Stimulated activated memory B cell treated with anti-CD40 and anti-IgM and Interleukin-4, amounts not matched to agents 10 μg/mL and 1 μg/mL and 100 μg/mL, for 72 hours (primary cell): ENCODE data around the gene TMIGD2.
"Not testable (repeated sequence)": the region's sequence is repeated elsewhere in the genome, so short reads cannot be mapped to it uniquely, and the experiment has no call there.

Experiments
- ATAC-seq: fragments of 150-1000 bp; cut with Tn5 transposase; 2 replicates; pipeline ENCODE4 v1.10.0; 2021
- H3K27ac Mint-ChIP-seq: one replicate; pipeline ENCODE4 v1.8.0; 2022; ENCODE audit warnings: mild to moderate bottlenecking, mixed read lengths
- H3K27me3 Mint-ChIP-seq: one replicate; pipeline ENCODE4 v1.8.0; 2022; ENCODE audit warnings: mixed read lengths
- H3K36me3 Mint-ChIP-seq: one replicate; pipeline ENCODE4 v1.8.0; 2022; ENCODE audit warnings: mixed read lengths
- H3K4me1 Mint-ChIP-seq: one replicate; pipeline ENCODE4 v1.8.0; 2022; ENCODE audit warnings: mixed read lengths
- H3K4me3 Mint-ChIP-seq: one replicate; pipeline ENCODE4 v1.8.0; 2022; ENCODE audit warnings: mild to moderate bottlenecking, moderate library complexity, mixed read lengths
- H3K9me3 Mint-ChIP-seq: one replicate; pipeline ENCODE4 v1.8.0; 2022; ENCODE audit warnings: mixed read lengths

TMIGD2 gene

DNA sequence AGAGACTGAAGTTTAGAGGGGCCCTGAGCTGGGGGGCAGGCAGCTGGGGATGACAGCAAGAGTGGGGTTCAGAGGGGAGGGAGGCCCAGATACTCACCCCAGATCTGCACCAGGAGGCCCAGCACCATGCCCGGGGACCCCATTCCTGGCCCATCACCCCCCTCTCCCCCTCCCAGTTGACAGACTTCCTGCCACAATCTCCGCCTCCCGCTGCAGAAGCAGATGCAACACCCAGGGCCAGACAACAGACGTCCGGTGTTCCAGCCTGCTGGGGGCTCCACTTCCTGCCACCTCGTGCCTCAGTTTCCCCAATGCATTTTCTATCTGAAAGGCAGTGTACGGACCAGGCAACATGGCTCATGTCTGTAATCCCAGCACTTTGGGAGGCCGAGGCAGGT is at the start of gene TMIGD2:
TSS of gene TMIGD2 (minus strand) at position 147 of the 398 bp plus-strand sequence. CDS start at position 143, 4 bp downstream.
- ATAC-seq, result no peak
- H3K9me3 Mint-ChIP-seq, result no peaks in the 10 kb centered on the region
- H3K4me1 Mint-ChIP-seq, result peaks cover 6% of the 10 kb centered on the region
- H3K27ac Mint-ChIP-seq, result no peak within 1 kb of the TSS
- H3K4me3 Mint-ChIP-seq, result no peak within 1 kb of the TSS
- no peaks in the 10 kb centered on the region for H3K36me3 Mint-ChIP-seq
- peaks cover 43% of the 10 kb centered on the region for H3K27me3 Mint-ChIP-seq

DNA sequence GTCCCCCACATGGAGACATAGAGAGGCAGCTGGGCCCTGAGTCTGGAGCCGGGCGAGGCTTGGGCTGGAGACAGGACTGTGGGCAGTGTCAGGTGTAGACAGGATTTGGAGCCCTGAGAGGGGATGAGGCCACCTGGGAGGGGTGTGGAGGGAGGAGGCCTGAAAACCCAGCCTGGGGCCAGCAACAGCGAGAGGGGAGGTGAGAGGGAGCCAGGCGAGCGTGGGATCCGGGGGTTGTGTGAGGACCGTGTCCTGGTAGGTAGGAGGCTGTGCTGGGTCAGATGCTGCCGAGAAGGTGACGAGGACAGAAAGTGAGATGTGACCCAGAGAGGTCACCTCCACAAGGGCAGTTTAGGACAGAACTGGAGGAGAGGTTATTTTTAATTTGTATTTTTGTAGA is 48.5 kb upstream of the TMIGD2 start:
- Mint-ChIP-seq H3K4me1 (peaks cover 10% of the 10 kb centered on the region), H3K36me3 (peaks cover 54% of the 10 kb centered on the region), H3K27ac (peak overlapping the region; percentile 60)

DNA sequence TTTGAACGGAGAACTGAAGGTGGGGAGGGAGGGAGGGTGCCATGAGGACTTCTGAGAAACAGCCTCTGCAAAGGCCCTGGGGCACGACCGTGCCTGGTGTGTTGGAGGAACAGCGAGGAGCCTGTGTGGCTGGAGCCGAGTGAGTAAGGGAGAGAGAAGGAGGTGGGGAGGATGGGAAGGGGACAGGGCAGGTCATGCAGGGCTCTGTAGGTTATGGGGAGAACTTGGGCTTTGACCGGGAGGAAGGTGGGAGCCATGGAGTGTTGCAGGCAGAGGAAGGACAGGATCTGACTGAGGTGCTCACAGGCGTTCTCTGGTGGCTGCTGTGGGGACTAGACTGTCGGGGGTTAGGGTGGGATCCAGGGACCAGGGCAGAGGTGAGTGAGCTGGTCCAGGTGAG is 47.9 kb upstream of the TMIGD2 start:
- no peak for ATAC-seq
- Mint-ChIP-seq H3K27me3 (no peaks in the 10 kb centered on the region), H3K9me3 (no peaks in the 10 kb centered on the region), H3K36me3 (peaks cover 60% of the 10 kb centered on the region), H3K4me3 (no peak overlapping the region), H3K27ac (peak overlapping the region; percentile 60), H3K4me1 (peaks cover 16% of the 10 kb centered on the region)

More for the DNA sequence above, 48.5 kb upstream of the TMIGD2 start:
- Mint-ChIP-seq H3K27me3 (no peaks in the 10 kb centered on the region), H3K9me3 (no peaks in the 10 kb centered on the region), H3K4me3 (no peak overlapping the region)
- no peak for ATAC-seq

DNA sequence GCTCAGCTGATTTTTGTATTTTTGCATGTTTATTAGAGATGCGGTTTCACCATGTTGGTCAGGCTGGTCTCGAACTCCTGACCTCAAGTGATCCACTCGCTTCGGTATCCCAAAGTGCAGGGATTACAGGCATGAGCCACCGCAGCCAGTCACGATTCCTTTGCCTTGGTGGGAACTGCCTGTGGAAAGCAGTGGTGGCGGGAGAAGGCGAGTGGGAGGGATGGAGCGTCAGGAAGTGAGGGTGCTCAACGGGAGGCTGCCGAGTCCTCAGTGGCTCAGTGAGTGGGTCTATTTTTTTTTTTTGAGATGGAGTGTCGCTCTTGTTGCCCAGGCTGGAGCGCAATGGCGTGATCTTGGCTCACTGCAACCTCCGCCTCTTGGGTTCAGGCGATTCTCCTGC is 47.0 kb upstream of the TMIGD2 start:
- H3K9me3 Mint-ChIP-seq, H3K27me3 Mint-ChIP-seq, H3K27ac Mint-ChIP-seq, ATAC-seq, H3K4me3 Mint-ChIP-seq: not testable (repeated sequence)
- peaks cover 17% of the 10 kb centered on the region for H3K4me1 Mint-ChIP-seq
- peaks cover 55% of the 10 kb centered on the region for H3K36me3 Mint-ChIP-seq

DNA sequence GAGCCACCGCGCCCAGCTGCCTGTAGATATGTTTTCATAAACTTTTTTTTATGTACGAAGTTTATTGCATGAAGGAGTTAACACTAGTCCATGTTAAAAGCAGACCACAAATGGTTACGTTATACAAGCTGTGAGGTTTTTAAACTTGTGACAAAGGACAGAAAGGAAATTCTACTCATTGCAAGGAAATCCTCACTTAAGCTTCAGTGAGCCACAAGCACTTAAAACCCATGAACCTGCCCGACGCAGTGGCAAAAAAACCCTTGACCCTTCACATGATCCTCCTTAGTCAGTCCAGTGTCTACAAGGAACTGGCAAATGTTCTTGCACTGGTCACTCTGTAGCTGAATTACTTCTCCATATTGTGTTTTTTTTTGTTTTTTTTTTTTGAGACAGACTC is 45.3 kb upstream of the TMIGD2 start:
- Mint-ChIP-seq H3K4me3 (no peak overlapping the region), H3K4me1 (peaks cover 19% of the 10 kb centered on the region), H3K36me3 (peaks cover 43% of the 10 kb centered on the region), H3K9me3 (no peaks in the 10 kb centered on the region), H3K27ac (no peak overlapping the region), H3K27me3 (no peaks in the 10 kb centered on the region)
- ATAC-seq, result no peak

- no peak for ATAC-seq
- Mint-ChIP-seq H3K4me3 (no peak overlapping the region), H3K36me3 (peaks cover 41% of the 10 kb centered on the region), H3K27me3 (no peaks in the 10 kb centered on the region), H3K27ac (no peak overlapping the region), H3K4me1 (peaks cover 25% of the 10 kb centered on the region), H3K9me3 (no peaks in the 10 kb centered on the region)
Measured at GRCh38 chr19:4346020-4346383, 43.8 kb upstream of the TMIGD2 start.

DNA sequence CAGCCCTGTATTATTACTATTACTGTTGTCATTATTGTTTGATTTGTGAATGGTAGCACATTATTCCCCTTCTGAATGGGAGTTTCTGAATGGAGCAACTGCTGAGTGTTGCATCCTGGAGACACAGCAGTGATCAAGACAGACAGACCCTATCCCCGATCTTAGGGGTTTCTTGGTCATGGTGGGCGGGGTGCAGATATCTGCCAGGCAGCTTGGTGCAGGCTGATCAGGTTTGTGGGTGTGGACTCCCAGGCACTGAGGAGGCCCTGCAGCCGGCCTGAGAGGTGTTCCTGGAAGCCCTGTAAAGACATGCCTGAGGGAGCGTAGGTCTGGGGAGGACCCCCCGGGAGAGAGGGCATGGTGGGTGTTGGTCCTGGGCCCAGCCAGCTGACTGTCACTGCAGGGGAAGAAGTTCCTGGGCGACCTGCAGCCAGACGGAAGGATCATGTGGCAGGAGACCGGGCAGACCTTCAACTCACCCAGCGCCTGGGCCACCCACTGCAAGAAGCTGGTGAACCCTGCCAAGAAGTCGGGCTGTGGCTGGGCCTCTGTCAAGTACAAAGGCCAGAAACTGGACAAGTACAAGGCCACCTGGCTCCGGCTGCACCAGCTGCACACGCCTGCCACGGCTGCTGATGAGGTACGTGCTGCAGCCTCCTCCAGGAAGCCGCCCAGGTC is 43.3 kb upstream of the TMIGD2 start:
- Mint-ChIP-seq H3K27me3 (no peaks in the 10 kb centered on the region), H3K36me3 (peaks cover 37% of the 10 kb centered on the region), H3K27ac (no peak overlapping the region), H3K4me3 (no peak overlapping the region), H3K4me1 (peaks cover 25% of the 10 kb centered on the region), H3K9me3 (no peaks in the 10 kb centered on the region)
- no peak for ATAC-seq

DNA sequence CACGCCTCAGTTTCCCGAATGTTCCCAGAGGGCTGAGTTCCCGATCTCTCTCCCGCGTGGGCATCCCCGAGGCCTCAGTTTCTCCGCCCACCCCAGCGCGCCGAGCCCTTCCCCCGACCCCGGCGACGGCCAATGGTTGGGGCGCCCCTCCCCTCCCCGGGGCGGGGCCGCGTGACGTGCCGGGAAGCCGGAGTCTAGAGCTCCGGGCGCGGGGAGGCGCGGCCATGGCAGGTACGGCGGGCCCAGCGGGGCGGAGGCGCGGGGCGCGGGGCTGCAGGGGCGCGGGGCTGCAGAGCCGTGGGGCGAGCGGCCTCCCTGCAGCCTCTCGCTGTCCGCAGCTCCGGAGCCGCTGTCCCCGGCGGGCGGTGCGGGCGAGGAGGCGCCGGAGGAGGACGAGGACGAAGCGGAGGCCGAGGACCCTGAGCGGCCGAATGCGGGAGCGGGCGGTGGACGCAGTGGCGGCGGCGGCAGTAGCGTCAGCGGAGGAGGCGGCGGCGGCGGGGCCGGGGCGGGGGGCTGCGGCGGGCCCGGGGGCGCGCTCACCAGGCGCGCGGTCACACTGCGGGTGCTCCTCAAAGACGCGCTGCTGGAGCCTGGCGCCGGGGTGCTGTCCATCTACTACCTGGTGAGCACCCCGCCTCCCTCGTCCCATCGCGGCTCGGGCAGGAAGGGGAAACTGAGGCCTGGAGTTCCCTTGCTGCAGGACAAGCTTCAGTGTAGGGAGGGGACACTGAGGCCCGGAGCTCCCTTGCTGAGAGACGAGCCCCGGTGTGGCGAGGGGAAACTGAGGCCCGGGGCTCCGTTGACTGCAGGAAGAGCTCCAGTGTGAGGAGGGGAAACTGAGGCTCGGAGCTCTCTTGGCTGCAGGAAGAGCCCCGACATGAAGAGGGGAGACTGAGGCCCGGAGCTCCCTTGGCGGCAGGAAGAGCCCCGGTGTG is 41.5 kb upstream of the TMIGD2 start, which contains the start of gene MPND:
TSS of gene MPND (plus strand) at position 193 of the 938 bp plus-strand sequence. CDS start at position 225, 32 bp downstream.
- H3K4me3 Mint-ChIP-seq, result peak within 1 kb of the TSS; percentile 92
- H3K4me1 Mint-ChIP-seq, result peaks cover 34% of the 10 kb centered on the region
- H3K27me3 Mint-ChIP-seq, result no peaks in the 10 kb centered on the region
- peaks cover 27% of the 10 kb centered on the region for H3K36me3 Mint-ChIP-seq
- H3K9me3 Mint-ChIP-seq, result no peaks in the 10 kb centered on the region
- H3K27ac Mint-ChIP-seq, result peak within 1 kb of the TSS; percentile 74
- ATAC-seq, result peak; percentile 90

- ATAC-seq, result peak; percentile 96
- Mint-ChIP-seq H3K36me3 (peaks cover 22% of the 10 kb centered on the region), H3K4me3 (peak overlapping the region; percentile 92), H3K4me1 (peaks cover 43% of the 10 kb centered on the region), H3K9me3 (no peaks in the 10 kb centered on the region), H3K27ac (peak overlapping the region; percentile 74), H3K27me3 (no peaks in the 10 kb centered on the region)
Measured at GRCh38 chr19:4342615-4343369, 40.6 kb upstream of the TMIGD2 start.

DNA sequence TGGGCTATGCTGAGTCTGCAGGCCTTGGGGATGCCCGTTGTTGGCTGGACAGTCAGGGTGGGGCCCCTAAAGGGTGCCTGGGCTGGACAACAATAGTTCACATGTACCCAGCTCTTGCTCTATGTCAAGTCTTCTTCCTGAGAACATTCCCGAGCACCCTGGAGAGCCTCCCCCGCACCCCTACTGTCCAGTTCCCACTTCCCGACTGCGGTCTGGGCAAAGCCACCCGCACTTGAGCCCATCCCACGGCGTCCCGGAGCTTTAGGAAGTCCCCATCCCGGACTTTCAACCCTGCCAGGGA is 40.1 kb upstream of the TMIGD2 start:
- Mint-ChIP-seq H3K4me3 (peak overlapping the region; percentile 92), H3K27me3 (no peaks in the 10 kb centered on the region), H3K4me1 (peaks cover 46% of the 10 kb centered on the region), H3K27ac (peak overlapping the region; percentile 74), H3K9me3 (no peaks in the 10 kb centered on the region), H3K36me3 (peaks cover 17% of the 10 kb centered on the region)
- ATAC-seq, result no peak

DNA sequence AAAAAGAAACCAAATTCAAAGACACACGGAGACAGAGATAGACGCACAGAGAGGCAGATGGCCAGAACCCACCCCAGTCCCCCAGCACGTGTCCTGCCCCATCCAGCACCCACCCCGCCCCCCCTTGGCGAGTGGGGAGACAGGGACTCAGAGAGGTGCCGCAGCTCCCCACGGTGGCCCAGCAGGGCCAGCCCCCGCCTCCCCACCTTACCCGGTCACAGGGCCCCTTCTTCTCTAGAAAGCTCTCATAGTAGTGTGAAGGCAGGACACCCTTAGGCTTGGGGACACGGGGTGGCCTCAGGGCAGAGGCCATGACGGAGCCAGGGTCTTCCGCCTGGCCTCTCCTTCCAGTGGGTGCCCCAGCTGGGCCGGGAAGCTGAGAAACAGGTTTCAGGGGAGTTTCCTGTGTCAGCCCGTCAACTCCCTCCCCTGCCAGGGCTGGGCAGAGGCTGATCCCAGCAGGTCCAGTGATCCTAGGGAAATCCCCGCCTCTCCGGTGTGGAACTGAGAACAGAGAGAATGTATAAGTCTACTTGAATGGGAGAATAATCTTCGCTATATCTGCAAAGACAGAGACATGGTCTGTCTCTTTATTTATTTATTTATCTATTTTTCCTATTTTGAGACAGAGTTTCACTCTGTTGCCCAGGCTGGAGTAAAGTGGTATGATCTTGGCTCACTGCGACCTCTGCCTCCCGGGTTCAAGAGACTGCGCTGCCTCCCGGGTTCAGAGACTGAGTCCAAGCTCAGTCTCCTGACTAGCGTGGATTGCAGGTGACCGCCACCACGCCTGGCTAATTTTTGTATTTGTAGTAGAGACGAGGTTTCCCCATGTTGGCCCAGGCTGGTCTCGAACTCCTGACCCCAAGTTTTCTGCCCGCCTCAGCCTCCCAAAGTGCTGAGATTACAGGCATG is 36.5 kb upstream of the TMIGD2 start, which contains the start of gene STAP2:
TSS of gene STAP2 (minus strand) at position 387 of the 915 bp plus-strand sequence. CDS start at position 313, 74 bp downstream.
- Mint-ChIP-seq H3K4me1 (peaks cover 30% of the 10 kb centered on the region), H3K27me3 (no peaks in the 10 kb centered on the region), H3K36me3 (peaks cover 6% of the 10 kb centered on the region), H3K27ac (peak within 1 kb of the TSS; percentile 88), H3K4me3 (peak within 1 kb of the TSS; percentile 81), H3K9me3 (peaks cover 14% of the 10 kb centered on the region)
- no peak for ATAC-seq

DNA sequence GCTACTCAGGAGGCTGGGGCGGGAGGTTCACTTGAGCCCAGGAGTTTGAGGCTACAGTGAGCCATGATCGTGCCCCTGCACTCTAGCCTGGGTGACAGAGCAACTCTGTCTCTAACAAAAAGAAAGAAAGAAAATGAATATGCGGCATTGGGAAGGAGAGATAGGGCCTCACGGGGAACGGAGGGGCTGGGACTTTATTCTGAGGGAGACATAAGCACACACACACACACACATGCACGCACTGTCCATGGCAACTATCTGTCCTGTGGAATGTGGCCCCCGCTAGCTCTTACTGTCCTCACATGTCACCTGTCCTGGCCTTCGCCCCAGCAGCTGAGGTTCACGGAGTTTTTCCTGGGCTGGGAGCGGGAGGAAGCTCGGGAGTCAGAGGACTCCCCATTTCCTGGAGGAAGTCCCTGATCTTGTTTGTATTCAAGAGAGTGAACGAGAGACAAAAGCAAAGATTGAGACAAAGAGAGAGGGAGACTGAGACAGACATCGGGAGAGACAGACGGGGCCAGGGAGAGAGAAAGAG is 35.8 kb upstream of the TMIGD2 start:
- Mint-ChIP-seq H3K4me1 (peaks cover 30% of the 10 kb centered on the region), H3K27me3 (no peaks in the 10 kb centered on the region), H3K9me3 (peaks cover 14% of the 10 kb centered on the region), H3K27ac (peak overlapping the region; percentile 88), H3K36me3 (peaks cover 6% of the 10 kb centered on the region), H3K4me3 (peak overlapping the region; percentile 81)
- ATAC-seq, result no peak

DNA sequence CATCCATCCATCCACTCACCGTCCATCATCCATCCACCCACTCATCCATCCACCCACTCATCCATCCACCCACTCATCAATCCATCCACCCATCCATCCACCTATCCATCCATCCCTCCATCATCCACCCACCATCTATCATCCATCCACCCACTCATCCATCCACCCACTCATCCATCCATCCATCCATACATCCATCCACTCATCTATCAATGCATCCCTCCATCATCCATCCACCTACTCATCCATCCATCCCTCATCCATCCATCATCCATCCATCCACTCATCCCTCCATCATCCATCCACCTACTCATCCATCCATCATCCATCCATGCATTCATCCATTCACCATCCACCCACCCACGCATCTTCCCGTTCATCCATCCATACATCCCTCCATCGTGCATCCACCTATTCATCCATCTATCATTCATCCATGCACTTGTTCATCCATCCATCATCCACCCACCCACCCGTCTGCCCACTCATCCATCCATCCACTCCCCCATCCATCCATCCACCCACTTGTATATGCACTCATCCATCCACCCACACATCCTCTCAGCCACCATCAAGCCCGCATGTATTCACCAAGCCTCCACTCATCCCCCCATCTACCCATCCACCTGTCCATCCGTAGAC is 32.9 kb upstream of the TMIGD2 start:
- no peak for ATAC-seq
- Mint-ChIP-seq H3K4me1 (peaks cover 21% of the 10 kb centered on the region), H3K36me3 (peaks cover 6% of the 10 kb centered on the region), H3K27me3 (peaks cover 4% of the 10 kb centered on the region), H3K4me3 (no peak overlapping the region), H3K9me3 (peaks cover 14% of the 10 kb centered on the region), H3K27ac (no peak overlapping the region)

- H3K27me3 Mint-ChIP-seq, result peaks cover 49% of the 10 kb centered on the region
Measured at GRCh38 chr19:4329858-4330257, 27.7 kb upstream of the TMIGD2 start.

More at GRCh38 chr19:4329858-4330257, 27.7 kb upstream of the TMIGD2 start:
- peaks cover 7% of the 10 kb centered on the region for H3K9me3 Mint-ChIP-seq
- H3K27ac Mint-ChIP-seq, result no peak overlapping the region
- no peak overlapping the region for H3K4me3 Mint-ChIP-seq
- H3K36me3 Mint-ChIP-seq, result peaks cover 6% of the 10 kb centered on the region
- ATAC-seq, result no peak
- H3K4me1 Mint-ChIP-seq, result peaks cover 37% of the 10 kb centered on the region
